Hematopoietic multipotent progenitor cell treated with erythropoietin and hydrocortisone succinate and interleukin-3 and kit ligand, for 15 days (in vitro differentiated cells): ENCODE data around the gene SMIM1.

Experiments
- DNase-seq: peaks from one replicate; pipeline ENCODE4 v3.0.0-alpha.2; 2015; ENCODE audit warnings: low spot score

Gene SMIM1

GRCh38 chr1:3822421-3822820 lies 49.9 kb downstream of the SMIM1 start:
- no peak for DNase-seq

- DNase-seq = no peak
These were observed 52.1 kb downstream of the SMIM1 start for GRCh38 chr1:3824650-3825049.

- DNase-seq = no peak
These were observed 52.8 kb downstream of the SMIM1 start for GRCh38 chr1:3825356-3825755.
